ENCODE results near the gene AFF3. TPM values are rescaled to one million over a fixed set of nuclear protein-coding genes. Genes with fewer than 3 reads are reported as not detected.
A peak's percentile ranks its signal among the peaks of the same experiment; 100 is the strongest.

The AFF3 gene, protein sequence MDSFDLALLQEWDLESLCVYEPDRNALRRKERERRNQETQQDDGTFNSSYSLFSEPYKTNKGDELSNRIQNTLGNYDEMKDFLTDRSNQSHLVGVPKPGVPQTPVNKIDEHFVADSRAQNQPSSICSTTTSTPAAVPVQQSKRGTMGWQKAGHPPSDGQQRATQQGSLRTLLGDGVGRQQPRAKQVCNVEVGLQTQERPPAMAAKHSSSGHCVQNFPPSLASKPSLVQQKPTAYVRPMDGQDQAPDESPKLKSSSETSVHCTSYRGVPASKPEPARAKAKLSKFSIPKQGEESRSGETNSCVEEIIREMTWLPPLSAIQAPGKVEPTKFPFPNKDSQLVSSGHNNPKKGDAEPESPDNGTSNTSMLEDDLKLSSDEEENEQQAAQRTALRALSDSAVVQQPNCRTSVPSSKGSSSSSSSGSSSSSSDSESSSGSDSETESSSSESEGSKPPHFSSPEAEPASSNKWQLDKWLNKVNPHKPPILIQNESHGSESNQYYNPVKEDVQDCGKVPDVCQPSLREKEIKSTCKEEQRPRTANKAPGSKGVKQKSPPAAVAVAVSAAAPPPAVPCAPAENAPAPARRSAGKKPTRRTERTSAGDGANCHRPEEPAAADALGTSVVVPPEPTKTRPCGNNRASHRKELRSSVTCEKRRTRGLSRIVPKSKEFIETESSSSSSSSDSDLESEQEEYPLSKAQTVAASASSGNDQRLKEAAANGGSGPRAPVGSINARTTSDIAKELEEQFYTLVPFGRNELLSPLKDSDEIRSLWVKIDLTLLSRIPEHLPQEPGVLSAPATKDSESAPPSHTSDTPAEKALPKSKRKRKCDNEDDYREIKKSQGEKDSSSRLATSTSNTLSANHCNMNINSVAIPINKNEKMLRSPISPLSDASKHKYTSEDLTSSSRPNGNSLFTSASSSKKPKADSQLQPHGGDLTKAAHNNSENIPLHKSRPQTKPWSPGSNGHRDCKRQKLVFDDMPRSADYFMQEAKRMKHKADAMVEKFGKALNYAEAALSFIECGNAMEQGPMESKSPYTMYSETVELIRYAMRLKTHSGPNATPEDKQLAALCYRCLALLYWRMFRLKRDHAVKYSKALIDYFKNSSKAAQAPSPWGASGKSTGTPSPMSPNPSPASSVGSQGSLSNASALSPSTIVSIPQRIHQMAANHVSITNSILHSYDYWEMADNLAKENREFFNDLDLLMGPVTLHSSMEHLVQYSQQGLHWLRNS (N-terminal part only)
- 1 to 10 TPM; 2.1 to 2.6 (median 2.2) TPM for total RNA-seq

DNA sequence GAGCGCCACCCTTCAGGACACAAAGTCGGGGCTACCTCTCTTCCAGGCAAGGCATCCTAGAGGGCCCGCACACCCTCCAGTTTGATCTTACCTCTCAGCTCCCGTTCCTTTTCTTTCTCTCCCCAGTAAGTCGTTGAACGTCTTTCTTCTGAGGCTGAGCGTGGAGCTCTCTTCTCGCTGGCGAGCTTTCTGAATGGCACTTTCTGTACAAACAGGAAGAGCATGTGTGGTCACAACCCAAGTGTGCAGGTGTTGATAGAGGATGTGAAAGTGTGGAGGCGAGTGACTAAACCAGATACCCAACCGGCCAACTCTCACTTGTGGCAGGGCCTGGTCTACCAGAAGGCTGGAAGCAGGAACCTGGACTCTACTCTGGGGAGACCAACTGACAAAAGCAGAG is at the start of gene AFF3:
TSS of gene AFF3 (minus strand) at position 198 of the 400 bp plus-strand sequence. CDS start 38,136 bp downstream, outside the sequence.
- ATAC-seq (peak; percentile 80 to 85), DNase-seq (no peak)
- H3K4me3 Mint-ChIP-seq, result peak within 1 kb of the TSS; percentile 83
- no peaks in the 10 kb centered on the region for H3K9me3 Mint-ChIP-seq
- peaks cover 61% of the 10 kb centered on the region for H3K4me1 Mint-ChIP-seq (ENCODE audit: low read depth)
- no peaks in the 10 kb centered on the region for H3K36me3 Mint-ChIP-seq (ENCODE audit: insufficient read depth)
- H3K27me3 Mint-ChIP-seq (ENCODE audit: low read depth), result peaks cover 7% of the 10 kb centered on the region

DNA sequence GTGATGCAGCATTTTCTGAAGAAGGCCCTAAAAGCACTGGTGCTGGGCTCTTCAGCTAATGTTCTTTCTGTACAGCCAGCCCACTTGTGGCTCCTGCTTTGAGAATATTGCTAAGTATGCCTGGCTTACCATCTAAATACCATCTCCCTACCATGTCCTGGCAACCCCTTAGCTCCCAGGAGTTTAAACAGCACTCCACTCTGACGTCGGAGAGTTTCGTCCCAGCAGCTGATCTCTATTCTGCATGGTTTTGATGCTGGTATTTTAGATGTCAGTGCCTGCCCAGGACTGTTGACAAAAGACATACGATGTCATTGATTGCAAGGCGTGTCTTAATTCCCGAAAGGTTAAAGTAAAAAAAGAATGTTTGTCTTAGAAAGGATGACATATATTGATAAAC is 47.0 kb upstream of the AFF3 start:
- ATAC-seq, result no peak
- H3K4me3 Mint-ChIP-seq, result no peak overlapping the region
- no peaks in the 10 kb centered on the region for H3K27me3 Mint-ChIP-seq (ENCODE audit: low read depth)
- no peak for DNase-seq
- no peaks in the 10 kb centered on the region for H3K36me3 Mint-ChIP-seq (ENCODE audit: insufficient read depth)
- H3K4me1 Mint-ChIP-seq (ENCODE audit: low read depth), result no peaks in the 10 kb centered on the region
- no peaks in the 10 kb centered on the region for H3K9me3 Mint-ChIP-seq

DNA sequence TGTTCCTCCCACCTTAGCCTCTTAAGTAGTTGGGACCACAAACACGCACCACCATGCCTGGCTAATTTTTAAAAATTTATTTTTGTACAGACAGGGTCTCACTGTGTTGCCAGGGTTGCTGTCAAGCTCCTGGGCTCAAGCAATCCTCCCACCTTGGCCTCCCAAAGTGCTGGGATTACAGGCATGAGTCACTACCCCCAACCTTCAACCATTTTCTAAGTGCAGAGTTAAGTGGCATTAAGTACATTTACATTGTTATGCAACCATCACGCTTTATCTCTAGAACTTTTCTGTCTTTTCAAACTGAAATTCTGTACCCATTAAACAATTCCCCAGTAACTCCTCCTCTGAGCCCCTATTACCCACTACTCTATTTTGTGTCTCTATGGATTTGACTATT is 45.9 kb upstream of the AFF3 start:
- Mint-ChIP-seq H3K27me3 (ENCODE audit: low read depth) (no peaks in the 10 kb centered on the region), H3K9me3 (no peaks in the 10 kb centered on the region), H3K4me3 (no peak overlapping the region), H3K4me1 (ENCODE audit: low read depth) (no peaks in the 10 kb centered on the region), H3K36me3 (ENCODE audit: insufficient read depth) (no peaks in the 10 kb centered on the region)
- ATAC-seq, result no peak
- DNase-seq, result no peak

DNA sequence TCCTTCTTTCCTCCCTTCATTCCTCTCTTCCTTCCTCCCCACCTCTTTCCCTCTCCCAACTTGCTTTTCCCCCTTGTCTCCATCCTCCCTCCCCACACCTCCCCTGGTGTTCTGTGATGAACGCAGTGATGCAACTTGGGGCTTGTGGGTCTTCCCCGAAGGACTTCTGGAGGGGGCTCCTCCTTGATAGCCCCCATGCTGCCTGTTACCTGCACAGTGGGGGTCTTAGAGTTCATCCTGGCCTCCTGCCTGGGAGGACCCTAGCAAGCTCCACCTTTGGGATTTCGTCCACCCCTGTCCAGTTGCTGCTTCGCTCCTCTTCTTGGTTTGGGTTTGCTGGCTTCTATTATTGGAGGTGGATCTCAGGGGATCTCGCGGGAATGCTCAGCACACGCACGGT is 43.7 kb upstream of the AFF3 start:
- Mint-ChIP-seq H3K27me3 (ENCODE audit: low read depth) (no peaks in the 10 kb centered on the region), H3K4me3 (no peak overlapping the region), H3K9me3 (no peaks in the 10 kb centered on the region), H3K4me1 (ENCODE audit: low read depth) (no peaks in the 10 kb centered on the region), H3K36me3 (ENCODE audit: insufficient read depth) (no peaks in the 10 kb centered on the region)
- DNase-seq (no peak), ATAC-seq (no peak)

DNA sequence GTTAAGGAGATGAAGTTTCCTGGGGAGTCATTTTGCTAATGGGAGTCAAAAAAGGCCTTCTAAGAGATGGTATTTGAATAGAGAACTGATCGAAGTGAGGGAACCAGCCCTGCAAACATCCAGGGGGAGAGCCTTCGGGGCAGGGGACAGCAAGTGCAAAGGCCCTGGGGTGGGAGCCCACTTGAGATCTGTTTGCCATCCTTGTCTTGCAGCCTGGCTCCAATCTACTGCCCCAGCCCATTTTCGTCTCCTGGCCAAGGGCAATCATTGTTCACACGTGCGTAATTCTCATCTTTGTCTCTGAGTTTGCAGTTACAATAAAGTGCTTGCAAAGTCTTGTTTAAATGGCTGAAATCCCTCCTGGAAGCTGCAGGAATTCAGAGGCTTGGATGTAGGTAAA is 43.1 kb upstream of the AFF3 start:
- ATAC-seq (no peak), DNase-seq (no peak)
- Mint-ChIP-seq H3K27me3 (ENCODE audit: low read depth) (no peaks in the 10 kb centered on the region), H3K9me3 (no peaks in the 10 kb centered on the region), H3K36me3 (ENCODE audit: insufficient read depth) (no peaks in the 10 kb centered on the region), H3K4me1 (ENCODE audit: low read depth) (no peaks in the 10 kb centered on the region), H3K4me3 (no peak overlapping the region)

DNA sequence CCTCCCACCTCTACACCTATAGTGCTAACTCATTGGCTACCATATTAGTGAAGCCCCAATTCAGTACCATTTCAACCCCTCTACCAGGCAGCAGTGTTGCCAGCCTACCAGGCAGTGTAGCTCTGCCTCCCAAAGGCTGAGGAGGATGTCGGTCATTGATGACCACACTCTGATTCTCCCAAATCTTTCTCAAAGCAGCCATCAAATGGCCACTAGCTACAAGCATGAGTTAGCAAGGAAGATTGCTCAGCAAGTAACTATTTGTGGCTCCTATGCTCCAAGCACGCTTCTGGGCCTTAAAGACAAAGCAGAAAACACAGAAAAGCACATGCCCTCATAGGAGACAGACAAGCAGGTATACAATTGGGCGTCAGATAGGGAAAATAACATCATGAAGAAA is 42.7 kb upstream of the AFF3 start:
- Mint-ChIP-seq H3K4me3 (no peak overlapping the region), H3K27me3 (ENCODE audit: low read depth) (no peaks in the 10 kb centered on the region), H3K36me3 (ENCODE audit: insufficient read depth) (no peaks in the 10 kb centered on the region), H3K9me3 (no peaks in the 10 kb centered on the region), H3K4me1 (ENCODE audit: low read depth) (no peaks in the 10 kb centered on the region)
- ATAC-seq (no peak), DNase-seq (no peak)

DNA sequence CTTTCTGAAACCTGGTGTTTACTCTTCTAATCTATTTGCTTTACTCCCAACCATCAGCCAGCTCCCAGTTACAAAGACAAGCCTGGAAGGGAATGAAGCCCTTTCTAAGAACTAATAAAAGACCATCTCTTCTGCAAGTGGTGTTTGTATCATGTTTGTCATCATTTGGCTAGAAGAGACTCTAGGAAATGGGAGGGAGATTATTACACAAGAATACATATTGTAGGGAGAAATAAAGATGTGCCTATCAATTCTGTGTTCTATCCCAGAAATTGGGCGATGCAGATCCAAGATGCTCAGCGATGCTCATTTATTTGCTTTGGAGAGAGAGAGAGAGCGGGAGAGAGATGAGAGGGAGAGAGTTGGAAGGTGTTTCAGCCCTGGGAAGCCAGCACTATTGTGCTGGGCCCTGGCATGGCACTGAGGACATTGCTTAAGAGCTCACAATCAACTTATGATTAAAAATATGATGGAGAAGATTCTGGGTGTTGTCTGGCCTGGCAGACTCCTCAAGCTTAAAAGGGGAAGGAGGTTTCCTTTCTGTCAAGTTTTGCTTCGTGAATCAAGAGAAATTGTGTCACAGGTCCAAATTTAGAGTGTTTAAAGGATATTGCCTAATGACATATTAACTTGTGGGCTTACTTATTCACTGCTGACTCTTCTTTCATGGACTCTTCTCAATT is 41.8 kb upstream of the AFF3 start:
- Mint-ChIP-seq H3K4me1 (ENCODE audit: low read depth) (no peaks in the 10 kb centered on the region), H3K27me3 (ENCODE audit: low read depth) (no peaks in the 10 kb centered on the region), H3K36me3 (ENCODE audit: insufficient read depth) (no peaks in the 10 kb centered on the region), H3K9me3 (no peaks in the 10 kb centered on the region), H3K4me3 (no peak overlapping the region)
- DNase-seq (no peak), ATAC-seq (no peak)

DNA sequence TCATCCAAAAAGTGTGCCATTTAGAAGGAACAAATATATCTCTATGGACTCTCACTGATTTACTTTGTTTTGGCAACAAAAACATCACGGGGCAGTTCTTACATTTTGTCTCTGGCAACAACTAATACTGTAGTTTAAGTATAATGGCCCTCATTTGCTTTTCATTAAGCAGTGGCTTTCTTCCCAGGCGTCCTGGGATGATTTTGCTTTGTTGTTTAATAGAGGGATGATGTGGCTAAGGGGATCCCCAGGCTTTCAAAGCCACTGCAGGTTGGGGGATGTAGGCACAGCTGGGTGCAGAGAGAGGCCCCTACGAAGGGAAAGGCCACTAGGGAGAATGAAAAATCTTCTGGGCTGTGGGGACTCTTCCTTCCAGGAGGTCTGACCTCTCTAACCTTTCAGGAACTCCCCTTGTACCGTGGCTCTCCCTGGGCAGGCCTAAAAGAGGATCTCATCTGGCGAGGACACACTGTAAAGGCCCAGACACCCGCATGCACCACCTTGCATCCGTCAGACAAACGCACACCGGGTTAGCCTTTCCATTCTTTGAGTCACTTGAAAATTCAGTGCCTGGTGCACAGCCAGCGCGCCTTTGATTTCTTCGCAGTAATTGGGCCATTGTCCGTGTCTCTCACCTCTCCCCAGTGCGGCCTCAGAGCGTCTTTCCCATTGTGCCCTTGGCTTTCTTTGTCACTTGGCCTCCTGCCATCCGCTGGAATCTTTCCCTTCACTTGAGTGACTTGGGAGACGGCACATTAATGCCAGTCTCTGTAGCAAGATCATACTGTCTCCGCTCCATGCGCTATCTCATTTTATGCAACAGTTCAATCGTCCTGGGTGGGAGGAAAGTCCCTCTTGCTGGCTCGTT is 40.3 kb upstream of the AFF3 start:
- Mint-ChIP-seq H3K4me3 (no peak overlapping the region), H3K27me3 (ENCODE audit: low read depth) (no peaks in the 10 kb centered on the region), H3K4me1 (ENCODE audit: low read depth) (no peaks in the 10 kb centered on the region), H3K36me3 (ENCODE audit: insufficient read depth) (no peaks in the 10 kb centered on the region), H3K9me3 (no peaks in the 10 kb centered on the region)
- DNase-seq (no peak), ATAC-seq (no peak)

DNA sequence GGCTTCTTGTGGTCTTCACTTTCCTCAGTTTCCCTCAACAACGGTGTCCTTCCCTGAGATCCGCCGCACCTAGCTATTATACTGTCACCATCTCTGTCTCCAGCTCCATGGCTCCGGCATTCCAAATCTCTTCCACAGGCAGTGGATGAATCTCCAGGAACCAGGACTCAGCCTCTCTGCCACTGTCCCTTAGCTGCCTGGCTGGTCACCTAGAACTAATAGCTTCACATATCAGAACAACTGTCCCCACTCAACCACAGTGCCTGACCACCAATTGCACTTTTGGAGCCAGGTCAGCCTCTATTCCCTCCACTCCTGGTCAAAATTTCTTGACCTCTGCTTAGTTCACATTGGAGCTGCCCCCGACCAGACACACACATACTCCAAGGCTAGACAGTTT is 38.1 kb upstream of the AFF3 start:
- DNase-seq, result no peak
- no peaks in the 10 kb centered on the region for H3K36me3 Mint-ChIP-seq (ENCODE audit: insufficient read depth)
- ATAC-seq, result no peak
- no peak overlapping the region for H3K4me3 Mint-ChIP-seq
- no peaks in the 10 kb centered on the region for H3K27me3 Mint-ChIP-seq (ENCODE audit: low read depth)
- H3K9me3 Mint-ChIP-seq, result no peaks in the 10 kb centered on the region
- H3K4me1 Mint-ChIP-seq (ENCODE audit: low read depth), result no peaks in the 10 kb centered on the region

DNA sequence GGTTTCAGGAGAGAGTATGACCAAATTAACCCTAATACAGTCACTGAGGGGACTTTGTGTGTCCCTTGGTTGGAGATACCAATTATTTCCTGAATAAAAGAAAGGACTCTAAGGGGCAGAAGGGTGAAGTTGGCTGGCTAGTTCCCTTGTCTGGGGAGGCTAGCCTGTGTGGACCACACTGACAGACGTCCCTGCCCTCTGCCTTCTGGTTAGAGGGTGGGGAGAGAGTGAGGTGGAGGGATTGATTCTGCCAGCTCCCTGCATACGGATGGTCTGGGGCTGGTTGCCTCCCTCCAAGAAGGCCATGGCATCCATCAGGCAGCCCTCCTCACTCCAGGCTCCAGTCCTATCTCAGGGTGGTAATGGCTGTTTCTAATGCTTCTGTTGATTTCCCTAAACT is 37.4 kb upstream of the AFF3 start:
- H3K36me3 Mint-ChIP-seq (ENCODE audit: insufficient read depth), result no peaks in the 10 kb centered on the region
- DNase-seq (no peak), ATAC-seq (no peak)
- H3K4me1 Mint-ChIP-seq (ENCODE audit: low read depth), result no peaks in the 10 kb centered on the region
- no peaks in the 10 kb centered on the region for H3K27me3 Mint-ChIP-seq (ENCODE audit: low read depth)
- no peaks in the 10 kb centered on the region for H3K9me3 Mint-ChIP-seq
- no peak overlapping the region for H3K4me3 Mint-ChIP-seq

DNA sequence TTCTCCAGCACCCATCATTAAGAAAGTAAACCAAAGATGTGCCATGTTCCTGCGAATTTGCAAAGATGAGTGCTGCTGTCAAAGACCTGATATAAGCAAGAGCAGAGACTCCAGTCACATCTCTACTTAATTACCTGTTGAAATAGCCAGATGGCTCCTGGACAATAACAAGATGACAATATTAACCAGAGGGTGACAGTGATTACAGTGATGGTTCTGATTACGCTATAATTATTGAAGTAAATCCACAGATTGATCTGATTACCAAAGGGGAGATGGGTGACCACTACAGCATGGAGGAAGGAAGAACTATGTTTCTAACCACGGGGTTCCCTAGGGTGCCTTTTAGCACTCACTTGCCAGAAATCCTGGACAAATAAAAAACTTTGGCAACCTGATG is 36.5 kb upstream of the AFF3 start:
- ATAC-seq (no peak), DNase-seq (no peak)
- Mint-ChIP-seq H3K27me3 (ENCODE audit: low read depth) (no peaks in the 10 kb centered on the region), H3K36me3 (ENCODE audit: insufficient read depth) (no peaks in the 10 kb centered on the region), H3K4me1 (ENCODE audit: low read depth) (no peaks in the 10 kb centered on the region), H3K9me3 (no peaks in the 10 kb centered on the region), H3K4me3 (no peak overlapping the region)

DNA sequence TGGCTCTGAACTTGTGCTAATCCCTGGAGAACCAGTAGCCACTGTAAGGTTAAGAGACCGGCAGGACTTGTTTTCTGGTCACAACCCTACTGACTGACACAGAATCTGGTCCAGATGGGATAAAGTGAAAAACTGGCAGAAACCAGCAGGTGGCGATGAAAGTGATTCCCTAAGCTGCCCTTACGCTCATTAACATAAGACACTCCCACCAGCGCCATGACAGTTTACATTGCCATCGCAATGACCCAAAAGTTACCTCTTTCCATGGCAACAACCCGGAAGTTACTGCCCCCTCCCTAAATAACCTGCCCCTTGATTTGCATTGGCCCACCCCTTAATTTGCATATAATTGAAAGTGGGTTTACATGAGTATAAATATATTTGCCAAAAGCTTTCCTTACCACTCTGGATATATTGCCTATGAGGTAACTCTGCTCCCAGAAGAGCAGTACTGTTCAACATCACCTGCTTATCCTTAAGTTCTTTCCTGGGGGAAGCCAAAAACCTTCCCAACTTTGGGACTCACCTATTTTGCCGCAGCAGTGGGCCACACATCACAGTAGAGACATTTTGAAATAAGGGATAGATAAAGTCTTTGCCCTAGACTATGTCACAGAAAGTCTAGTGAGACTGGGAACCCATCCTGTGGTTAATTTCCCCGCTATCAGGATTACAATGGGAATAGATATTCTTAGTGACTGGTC is 35.8 kb upstream of the AFF3 start:
- no peak for DNase-seq
- ATAC-seq, result peak; percentile 21 to 46
- Mint-ChIP-seq H3K9me3 (no peaks in the 10 kb centered on the region), H3K36me3 (ENCODE audit: insufficient read depth) (no peaks in the 10 kb centered on the region), H3K4me3 (no peak overlapping the region), H3K4me1 (ENCODE audit: low read depth) (no peaks in the 10 kb centered on the region), H3K27me3 (ENCODE audit: low read depth) (no peaks in the 10 kb centered on the region)

DNA sequence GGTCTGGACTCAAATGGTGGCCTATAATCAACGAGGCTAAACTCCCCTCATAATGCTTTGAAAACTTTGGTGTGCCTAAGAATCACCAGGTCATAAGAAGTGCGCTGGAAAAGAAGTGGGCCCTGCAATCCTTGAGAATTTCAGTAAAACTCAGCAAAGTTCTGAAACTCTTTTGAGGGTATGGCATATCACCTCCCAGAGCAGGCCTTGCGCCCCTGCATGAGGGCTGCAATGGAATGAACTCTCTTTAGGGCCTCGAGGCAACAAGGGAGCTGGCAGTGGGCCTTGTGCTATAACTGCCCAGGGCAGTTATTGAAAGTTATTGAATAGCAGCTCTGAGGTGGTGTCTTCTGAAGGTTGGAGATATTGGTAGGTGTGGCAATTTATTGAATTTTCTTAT is 34.5 kb upstream of the AFF3 start:
- no peaks in the 10 kb centered on the region for H3K4me1 Mint-ChIP-seq (ENCODE audit: low read depth)
- ATAC-seq (no peak), DNase-seq (no peak)
- no peak overlapping the region for H3K4me3 Mint-ChIP-seq
- H3K36me3 Mint-ChIP-seq (ENCODE audit: insufficient read depth), result no peaks in the 10 kb centered on the region
- no peaks in the 10 kb centered on the region for H3K27me3 Mint-ChIP-seq (ENCODE audit: low read depth)
- no peaks in the 10 kb centered on the region for H3K9me3 Mint-ChIP-seq
